HAP-1 (cell line): ENCODE results near the gene JUN.

Source experiments
- DNase-seq, 2 experiments: peaks; one replicate each; pipeline ENCODE4 v3.0.0-alpha.2; 2016 to 2020; ENCODE audit warnings: low spot score in 2 of 2
- H3K27me3 ChIP-seq: fragments of 250-450 bp; sonication (Bioruptor Pico); 2 replicates; pipeline ENCODE4 v1.5.1; 2020; ENCODE audit warnings: low read depth, mild to moderate bottlenecking, moderate library complexity
- H3K36me3 ChIP-seq: fragments of 250-450 bp; sonication (Bioruptor Pico); replicated peaks from 2 replicates; pipeline ENCODE4 v1.5.1; 2020; ENCODE audit warnings: mild to moderate bottlenecking
- H3K4me1 ChIP-seq: fragments of 250-450 bp; sonication (Bioruptor Pico); 2 replicates; pipeline ENCODE4 v1.5.1; 2020; ENCODE audit warnings: mild to moderate bottlenecking
- H3K4me3 ChIP-seq: fragments of 250-450 bp; sonication (Bioruptor Pico); 2 replicates; pipeline ENCODE4 v1.5.1; 2020; ENCODE audit warnings: mild to moderate bottlenecking, moderate library complexity
- H3K9me3 ChIP-seq: fragments of 250-450 bp; sonication (Bioruptor Pico); 2 replicates; pipeline ENCODE4 v1.5.1; 2020; ENCODE audit warnings: mild to moderate bottlenecking, moderate library complexity
- in situ Hi-C: fragments of 300-500 bp; cut with MboI; formaldehyde crosslinking; loops from 3 replicates; pipeline ENCODE4 v1.14.3; 2020; ENCODE audit warnings: low sequenced_read_pairs, inconsistent platforms, mixed read lengths

The JUN gene

DNA sequence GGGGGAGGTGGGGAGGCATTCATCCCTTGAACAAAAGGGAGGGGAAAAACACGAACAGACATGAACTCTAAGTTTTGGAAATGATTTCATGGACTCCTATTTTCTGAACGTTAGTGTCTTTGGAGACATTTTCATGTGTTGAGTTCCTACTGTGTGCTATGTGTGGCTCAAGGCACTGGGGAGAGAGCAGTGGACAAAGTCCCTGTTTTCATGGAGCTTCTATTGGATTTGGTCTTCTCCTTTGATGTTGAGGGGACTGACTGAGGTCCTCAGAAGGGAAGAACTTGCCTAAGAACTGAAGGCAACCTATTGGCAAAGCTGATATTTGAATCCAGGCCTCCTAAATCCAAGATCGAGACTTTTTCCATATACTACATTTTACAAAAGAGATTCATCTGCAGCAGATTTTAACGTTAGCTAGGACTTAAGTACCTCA, 30.4 kb downstream of the JUN start:
- Histone ChIP-seq H3K9me3 (no peaks in the 10 kb centered on the region), H3K4me1 (no peaks in the 10 kb centered on the region), H3K36me3 (no peaks in the 10 kb centered on the region), H3K27me3 (no peaks in the 10 kb centered on the region), H3K4me3 (no peak overlapping the region)
- in situ Hi-C loops, result no loop called here
- no peak for DNase-seq

DNA sequence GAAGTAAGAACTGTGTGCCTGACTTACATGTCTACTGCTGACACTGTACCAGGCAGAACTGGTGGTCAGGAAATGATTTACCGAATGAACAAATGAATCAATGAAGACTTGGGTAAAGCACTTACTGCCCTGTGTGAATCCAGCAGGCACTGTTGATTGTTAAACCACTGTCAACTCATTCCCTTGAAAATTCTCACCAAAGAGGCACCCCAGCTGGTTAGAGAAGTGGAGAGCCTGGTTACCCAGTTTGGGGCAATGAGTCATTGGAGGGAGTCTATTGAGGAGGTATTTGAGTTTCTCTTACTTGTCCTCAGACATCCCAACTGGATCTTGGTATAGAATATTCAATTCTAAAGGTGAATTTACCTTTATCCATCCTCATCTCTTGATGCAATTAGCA, 34.2 kb downstream of the JUN start:
- peaks cover 4% of the 10 kb centered on the region; the same call in 1 of the 2 replicates for H3K27me3 ChIP-seq
- no peaks in the 10 kb centered on the region for H3K9me3 ChIP-seq
- no peak overlapping the region for H3K4me3 ChIP-seq
- no peaks in the 10 kb centered on the region for H3K36me3 ChIP-seq
- in situ Hi-C loops, result loop anchor here (10.0 kb wide), 1 partner anchor 1005 kb away; no protein-coding TSS in a partner anchor
- H3K4me1 ChIP-seq, result no peaks in the 10 kb centered on the region
- no peak for DNase-seq

DNA sequence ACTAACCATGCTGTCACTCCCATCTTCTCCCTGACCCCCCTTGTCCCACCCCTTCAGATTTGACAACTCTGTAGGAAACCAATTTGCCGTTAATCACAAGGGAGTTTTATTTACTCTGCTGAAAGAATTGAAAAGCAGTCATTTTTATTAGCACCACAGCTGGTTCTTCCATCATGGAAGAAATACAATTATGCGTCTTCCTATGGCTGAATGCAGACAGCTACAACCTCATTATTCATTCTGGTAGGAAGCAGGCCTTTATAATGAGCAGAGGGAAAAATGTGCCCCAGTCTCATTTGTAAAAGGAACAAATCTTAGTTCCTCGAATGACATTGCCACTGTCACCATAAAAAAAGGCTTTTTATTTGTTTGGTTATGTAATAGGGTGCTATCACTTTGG, 35.2 kb downstream of the JUN start:
- DNase-seq, result no peak
- no peak overlapping the region for H3K4me3 ChIP-seq
- peaks cover 4% of the 10 kb centered on the region; the same call in 1 of the 2 replicates for H3K27me3 ChIP-seq
- no peaks in the 10 kb centered on the region for H3K36me3 ChIP-seq
- no peaks in the 10 kb centered on the region for H3K4me1 ChIP-seq
- no peaks in the 10 kb centered on the region for H3K9me3 ChIP-seq
- in situ Hi-C loops, result loop anchor here (10.0 kb wide), 1 partner anchor 1006 kb away; no protein-coding TSS in a partner anchor

DNA sequence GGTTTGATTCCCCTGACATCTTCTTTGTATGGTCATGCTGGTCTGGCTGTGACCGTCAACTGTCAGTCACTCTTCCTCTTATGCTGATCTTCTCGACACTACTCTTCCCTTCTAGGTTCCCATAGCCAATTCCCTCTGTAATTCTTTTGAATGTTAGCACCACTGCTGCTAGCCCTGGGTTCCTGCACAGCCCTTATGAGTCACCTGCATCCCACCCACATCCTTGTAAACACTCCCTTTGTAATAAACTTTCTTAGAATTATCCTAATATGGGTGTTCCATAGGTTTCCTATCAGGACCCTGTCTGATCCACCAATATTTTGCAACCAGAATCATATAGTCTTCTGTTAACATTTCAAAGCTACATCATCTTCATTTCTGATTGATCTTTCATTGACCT, 37.1 kb downstream of the JUN start:
- no peaks in the 10 kb centered on the region for H3K36me3 ChIP-seq
- in situ Hi-C loops, result loop anchor here (10.0 kb wide), 1 partner anchor 1008 kb away; no protein-coding TSS in a partner anchor
- no peaks in the 10 kb centered on the region for H3K4me1 ChIP-seq
- no peak for DNase-seq
- no peak overlapping the region for H3K4me3 ChIP-seq
- no peaks in the 10 kb centered on the region for H3K9me3 ChIP-seq
- peaks cover 4% of the 10 kb centered on the region; the same call in 1 of the 2 replicates for H3K27me3 ChIP-seq

DNA sequence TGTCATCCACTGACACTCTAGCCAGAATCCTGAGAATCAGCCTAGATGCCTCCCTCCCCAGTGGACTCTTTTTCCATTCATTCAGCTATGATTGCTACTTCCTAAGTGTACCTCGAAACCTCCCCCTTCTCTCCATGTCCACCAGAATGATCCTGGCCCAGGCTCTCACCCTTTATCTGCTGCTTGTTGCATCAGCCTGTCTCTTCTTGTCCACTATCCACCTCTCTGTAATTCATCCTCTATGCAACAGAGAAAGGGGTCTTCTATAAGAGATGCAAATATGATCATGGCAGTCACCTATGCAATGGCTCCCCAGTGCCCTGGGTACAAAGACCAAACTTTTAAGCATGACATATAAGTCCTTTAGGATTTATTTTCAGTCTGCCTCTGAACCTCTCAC, 37.7 kb downstream of the JUN start:
- H3K4me1 ChIP-seq, result no peaks in the 10 kb centered on the region
- no peaks in the 10 kb centered on the region for H3K36me3 ChIP-seq
- no peak for DNase-seq
- in situ Hi-C loops, result loop anchor here (10.0 kb wide), 1 partner anchor 1009 kb away; no protein-coding TSS in a partner anchor
- no peaks in the 10 kb centered on the region for H3K9me3 ChIP-seq
- peaks cover 4% of the 10 kb centered on the region; the same call in 1 of the 2 replicates for H3K27me3 ChIP-seq
- no peak overlapping the region for H3K4me3 ChIP-seq

DNA sequence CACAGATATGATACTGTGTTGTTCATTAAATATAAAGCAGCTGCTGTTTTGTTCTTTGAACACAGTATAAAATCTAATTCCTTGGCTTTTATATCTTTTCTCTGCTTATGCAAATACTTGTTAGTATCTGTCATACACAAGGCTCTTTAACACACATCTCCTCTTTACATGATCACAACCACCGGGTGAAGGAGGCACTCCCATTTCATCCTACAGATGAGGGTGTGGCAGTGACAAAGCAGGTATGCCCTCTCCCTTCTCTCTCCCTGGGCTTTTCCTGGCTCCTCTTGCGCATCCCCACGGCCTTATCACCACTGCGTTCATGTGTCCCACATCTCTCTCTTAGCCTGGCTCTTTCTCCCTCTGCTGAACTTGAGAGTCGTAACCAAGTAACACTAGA, 38.2 kb downstream of the JUN start:
- H3K36me3 ChIP-seq, result no peaks in the 10 kb centered on the region
- in situ Hi-C loops, result loop anchor here (10.0 kb wide), 1 partner anchor 1009 kb away; no protein-coding TSS in a partner anchor
- H3K9me3 ChIP-seq, result no peaks in the 10 kb centered on the region
- H3K4me3 ChIP-seq, result no peak overlapping the region
- peaks cover 4% of the 10 kb centered on the region; the same call in 1 of the 2 replicates for H3K27me3 ChIP-seq
- H3K4me1 ChIP-seq, result no peaks in the 10 kb centered on the region
- no peak for DNase-seq

DNA sequence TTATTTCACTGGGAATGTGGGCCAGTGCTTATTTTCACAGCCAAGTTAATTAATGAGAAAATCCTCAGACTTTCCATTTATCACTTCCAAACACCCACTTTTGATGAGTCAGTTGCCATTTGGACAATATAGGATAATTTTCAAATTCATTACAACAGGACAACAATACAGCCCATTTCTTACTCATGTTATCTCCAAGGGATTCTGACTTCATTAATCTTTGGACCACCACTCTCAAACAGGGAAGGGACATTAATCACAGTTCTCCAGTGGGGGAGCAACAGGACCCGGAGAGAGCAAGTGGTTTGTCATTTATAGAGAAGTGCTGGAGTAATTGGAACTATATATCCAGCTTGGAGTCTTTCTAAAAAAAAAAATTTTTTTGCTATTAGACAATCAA, 38.7 kb downstream of the JUN start:
- in situ Hi-C loops, result loop anchor here (10.0 kb wide), 1 partner anchor 1010 kb away; no protein-coding TSS in a partner anchor
- Histone ChIP-seq H3K4me1 (no peaks in the 10 kb centered on the region), H3K27me3 (peaks cover 4% of the 10 kb centered on the region; the same call in 1 of the 2 replicates), H3K36me3 (no peaks in the 10 kb centered on the region), H3K9me3 (no peaks in the 10 kb centered on the region), H3K4me3 (no peak overlapping the region)
- DNase-seq, result no peak

DNA sequence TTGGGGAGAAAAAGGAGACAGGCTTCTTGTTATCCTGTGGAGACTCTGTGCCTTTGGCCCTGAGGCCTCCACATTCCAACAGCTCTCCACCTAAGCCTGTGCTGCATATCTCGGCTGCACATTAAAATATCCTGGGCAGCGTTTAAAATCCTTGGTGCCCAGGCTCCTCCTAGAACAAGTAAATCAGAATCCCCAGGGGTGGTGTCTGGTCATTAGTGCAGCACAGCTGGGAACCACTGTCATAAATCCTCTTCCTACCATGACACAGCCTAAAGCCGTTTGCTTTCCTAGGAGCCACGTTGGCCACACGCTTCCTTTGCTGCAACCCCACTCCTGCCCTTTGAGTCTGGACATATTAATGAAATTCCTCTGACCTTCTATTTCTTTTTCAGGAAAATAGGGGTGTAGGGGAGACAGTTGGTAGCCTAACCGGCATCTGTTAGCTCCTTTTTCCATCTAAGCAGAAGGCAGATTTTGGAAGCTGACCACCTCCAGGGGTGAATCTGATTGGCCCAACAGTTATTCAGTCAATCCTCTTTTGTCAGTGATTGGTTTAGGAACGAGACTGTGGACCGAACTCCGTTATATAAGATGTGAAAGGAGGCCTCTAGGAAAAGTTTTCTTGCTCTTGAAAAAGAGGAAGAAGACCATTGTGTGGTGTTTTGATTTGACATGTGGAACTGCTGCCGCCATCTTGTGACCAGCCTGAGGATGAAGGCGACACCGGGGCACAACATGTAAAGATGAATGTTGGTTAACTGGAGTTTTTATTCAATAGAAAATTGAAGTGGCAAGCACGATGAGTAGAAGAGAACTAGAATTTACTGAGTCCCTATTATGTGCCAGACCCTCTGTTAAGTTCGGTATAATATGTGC, 41.9 kb downstream of the JUN start:
- no peaks in the 10 kb centered on the region for H3K9me3 ChIP-seq
- no peak overlapping the region for H3K4me3 ChIP-seq
- in situ Hi-C loops, result loop anchor here (10.0 kb wide), 1 partner anchor 1013 kb away; no protein-coding TSS in a partner anchor
- peaks cover 4% of the 10 kb centered on the region; the same call in 1 of the 2 replicates for H3K27me3 ChIP-seq
- DNase-seq, result no peak
- H3K4me1 ChIP-seq, result no peaks in the 10 kb centered on the region
- H3K36me3 ChIP-seq, result no peaks in the 10 kb centered on the region

DNA sequence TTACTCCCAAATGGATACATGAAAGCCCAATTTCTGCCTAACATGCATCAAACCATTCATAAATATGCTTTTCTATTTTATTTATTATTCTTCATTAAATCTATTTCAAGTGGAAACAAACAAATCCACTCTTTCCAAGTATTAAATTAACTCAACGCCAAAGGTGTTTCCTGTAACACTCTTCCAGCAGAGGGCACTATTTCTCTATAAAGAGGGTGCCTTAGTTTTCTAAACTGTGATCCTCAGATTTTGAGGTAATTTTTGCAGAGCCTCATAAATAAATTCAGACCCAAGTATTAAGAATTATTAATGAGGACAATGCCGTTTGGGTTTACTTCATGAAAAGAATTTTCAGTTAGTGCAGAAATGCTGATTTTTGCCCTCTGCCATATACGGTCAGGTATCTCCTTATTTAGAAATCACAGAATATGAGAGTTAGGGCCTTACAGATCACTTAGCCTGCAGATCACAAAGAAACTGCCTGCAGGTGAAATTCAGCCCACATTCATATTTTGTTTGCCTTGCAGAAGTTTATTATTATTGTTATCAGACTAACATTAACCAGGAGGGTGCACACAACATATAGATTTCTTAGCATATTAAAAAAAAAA, 43.9 kb downstream of the JUN start:
- in situ Hi-C loops, result loop anchor here (10.0 kb wide), 1 partner anchor 1015 kb away; no protein-coding TSS in a partner anchor

DNA sequence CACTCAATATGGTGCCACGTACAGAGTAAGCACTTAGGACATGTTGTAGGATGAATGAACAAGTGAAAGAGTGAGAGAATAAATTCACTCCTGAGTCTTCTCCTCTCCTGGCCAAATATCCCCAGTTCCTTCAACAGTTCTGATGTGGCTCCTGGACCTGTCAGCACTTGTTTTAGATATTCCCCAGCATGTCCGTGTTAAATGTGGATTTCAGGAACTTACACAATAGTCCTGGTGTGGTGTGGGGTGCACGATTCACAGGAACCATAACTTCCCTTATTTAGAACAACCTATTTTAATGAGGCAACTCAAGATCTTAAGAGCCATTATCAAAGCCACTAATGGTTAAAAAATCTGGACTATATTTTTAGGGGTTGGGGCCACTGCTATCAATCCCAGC, 45.0 kb downstream of the JUN start:
- no peak overlapping the region for H3K4me3 ChIP-seq
- H3K9me3 ChIP-seq, result no peaks in the 10 kb centered on the region
- H3K27me3 ChIP-seq, result no peaks in the 10 kb centered on the region
- no peaks in the 10 kb centered on the region for H3K36me3 ChIP-seq
- in situ Hi-C loops, result no loop called here
- DNase-seq, result no peak
- no peaks in the 10 kb centered on the region for H3K4me1 ChIP-seq

More for the DNA sequence above, 43.9 kb downstream of the JUN start:
- Histone ChIP-seq H3K36me3 (no peaks in the 10 kb centered on the region), H3K4me1 (no peaks in the 10 kb centered on the region), H3K9me3 (no peaks in the 10 kb centered on the region), H3K4me3 (no peak overlapping the region), H3K27me3 (no peaks in the 10 kb centered on the region)
- DNase-seq, result peak; percentile 23 to 53

DNA sequence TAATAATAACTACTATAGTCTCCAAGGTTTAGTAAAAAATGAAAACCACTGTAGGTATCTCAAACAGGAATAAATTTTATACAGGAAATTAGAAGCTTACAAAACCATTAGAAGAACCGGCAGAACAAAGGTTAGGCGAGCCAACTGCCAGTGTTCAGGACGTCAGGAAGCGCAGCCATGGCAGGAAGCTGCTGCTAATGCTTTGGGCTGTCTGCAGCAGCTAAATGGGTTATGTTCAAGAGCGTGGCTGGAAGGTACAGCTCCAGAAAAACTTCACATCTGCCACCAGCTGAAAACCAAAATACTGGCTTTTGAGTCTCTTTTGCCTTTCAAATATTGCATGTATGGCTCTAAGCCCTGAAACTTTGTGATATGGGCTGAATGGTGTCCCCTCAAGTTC, 48.3 kb downstream of the JUN start:
- H3K4me1 ChIP-seq, result no peaks in the 10 kb centered on the region
- H3K36me3 ChIP-seq, result no peaks in the 10 kb centered on the region
- no peak for DNase-seq
- no peak overlapping the region for H3K4me3 ChIP-seq
- no peaks in the 10 kb centered on the region for H3K27me3 ChIP-seq
- H3K9me3 ChIP-seq, result no peaks in the 10 kb centered on the region
- in situ Hi-C loops, result no loop called here

DNA sequence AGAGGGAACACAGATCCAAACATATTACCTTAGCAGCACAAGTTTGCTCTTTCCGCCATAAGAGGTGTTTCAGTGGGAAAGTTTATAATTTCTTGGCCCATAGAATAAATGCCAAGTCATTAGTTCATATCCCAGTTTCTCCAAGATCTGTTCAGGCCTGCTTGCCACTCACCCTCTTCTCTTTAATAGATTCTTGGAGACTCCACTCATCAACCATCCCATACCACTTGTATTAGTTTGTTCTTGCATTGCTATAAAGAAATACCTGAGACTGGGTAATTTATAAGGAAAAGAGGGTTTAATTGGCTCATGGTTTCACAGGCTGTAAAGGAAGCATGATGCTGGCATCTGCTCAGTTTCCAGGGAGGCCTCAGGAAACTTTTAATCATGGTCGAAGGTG, 49.2 kb downstream of the JUN start:
- H3K27me3 ChIP-seq, result no peaks in the 10 kb centered on the region
- in situ Hi-C loops, result no loop called here
- no peaks in the 10 kb centered on the region for H3K4me1 ChIP-seq
- H3K4me3 ChIP-seq, result no peak overlapping the region
- H3K36me3 ChIP-seq, result no peaks in the 10 kb centered on the region
- no peaks in the 10 kb centered on the region for H3K9me3 ChIP-seq
- no peak for DNase-seq

DNA sequence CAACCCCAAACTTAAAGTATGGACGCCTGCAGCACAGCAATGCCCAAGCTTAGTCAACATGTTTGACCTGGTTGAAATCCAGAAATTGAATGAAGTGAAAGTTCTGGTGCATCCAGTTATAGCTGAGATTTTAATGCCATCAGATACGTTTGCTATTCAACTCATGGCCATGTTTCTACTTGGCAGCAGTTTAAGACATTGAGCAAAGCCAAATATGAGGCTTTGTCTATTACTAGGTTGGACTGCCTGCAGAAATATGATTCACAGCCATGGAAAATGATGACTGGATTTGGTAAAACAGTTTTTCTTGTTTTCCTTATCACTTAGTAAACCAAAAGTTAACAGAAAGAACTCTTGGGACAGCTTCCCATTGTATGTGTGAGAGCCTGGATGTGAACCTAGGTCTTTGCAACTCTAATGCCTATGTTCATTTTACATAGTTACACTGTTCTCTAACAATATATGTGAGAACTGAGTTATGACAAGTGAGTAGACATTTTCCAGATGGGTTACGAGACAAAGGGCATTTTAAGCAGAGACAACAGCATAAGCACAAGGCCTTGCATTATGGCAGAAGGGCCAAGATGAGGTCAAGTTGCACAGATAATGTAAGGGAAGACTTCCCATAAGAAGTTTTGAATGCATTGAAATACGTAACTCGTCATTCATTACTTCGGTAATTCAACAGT, 51.6 kb downstream of the JUN start:
- Histone ChIP-seq H3K9me3 (no peaks in the 10 kb centered on the region), H3K36me3 (no peaks in the 10 kb centered on the region), H3K4me1 (no peaks in the 10 kb centered on the region), H3K4me3 (no peak overlapping the region), H3K27me3 (no peaks in the 10 kb centered on the region)
- in situ Hi-C loops, result no loop called here
- no peak for DNase-seq
